Stimulated activated CD4-positive, alpha-beta T cell treated with anti-CD3 and anti-CD28 coated beads, Interleukin-4, amount 100 ng/mL, for 4 hours (primary cell): ENCODE measurements around the gene MMP24.

Experiments used
- DNase-seq, 2 experiments: peaks; one replicate each; pipeline ENCODE4 v3.0.0-alpha.2; 2020

MMP24 gene

DNA sequence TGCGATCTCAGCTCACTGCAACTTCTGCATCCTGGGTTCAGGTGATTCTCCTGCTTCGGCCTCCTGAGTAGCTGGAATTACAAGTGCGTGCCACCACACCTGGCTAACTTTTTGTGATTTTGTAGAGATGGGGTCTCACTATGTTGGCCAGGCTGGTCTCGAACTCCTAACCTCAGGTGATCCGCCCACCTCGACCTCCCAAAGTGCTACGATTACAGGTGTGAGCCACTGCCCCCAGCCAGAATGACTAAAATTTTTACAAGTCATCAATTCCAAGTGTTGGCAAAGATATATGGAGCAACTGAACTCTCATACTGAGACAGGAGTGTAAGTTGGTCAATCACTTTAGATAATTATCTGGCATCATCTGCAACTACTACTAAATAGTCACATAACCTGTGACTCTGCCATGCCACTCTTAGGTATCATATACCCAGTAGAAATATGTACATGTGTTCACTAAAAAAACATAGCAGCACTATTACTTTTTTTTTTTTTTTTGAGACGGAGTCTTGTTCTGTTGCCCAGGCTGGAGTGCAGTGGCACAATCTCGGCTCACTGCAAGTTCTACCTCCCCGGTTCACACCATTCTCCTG lies 55.1 kb downstream of the MMP24 start:
- no peak for DNase-seq

DNA sequence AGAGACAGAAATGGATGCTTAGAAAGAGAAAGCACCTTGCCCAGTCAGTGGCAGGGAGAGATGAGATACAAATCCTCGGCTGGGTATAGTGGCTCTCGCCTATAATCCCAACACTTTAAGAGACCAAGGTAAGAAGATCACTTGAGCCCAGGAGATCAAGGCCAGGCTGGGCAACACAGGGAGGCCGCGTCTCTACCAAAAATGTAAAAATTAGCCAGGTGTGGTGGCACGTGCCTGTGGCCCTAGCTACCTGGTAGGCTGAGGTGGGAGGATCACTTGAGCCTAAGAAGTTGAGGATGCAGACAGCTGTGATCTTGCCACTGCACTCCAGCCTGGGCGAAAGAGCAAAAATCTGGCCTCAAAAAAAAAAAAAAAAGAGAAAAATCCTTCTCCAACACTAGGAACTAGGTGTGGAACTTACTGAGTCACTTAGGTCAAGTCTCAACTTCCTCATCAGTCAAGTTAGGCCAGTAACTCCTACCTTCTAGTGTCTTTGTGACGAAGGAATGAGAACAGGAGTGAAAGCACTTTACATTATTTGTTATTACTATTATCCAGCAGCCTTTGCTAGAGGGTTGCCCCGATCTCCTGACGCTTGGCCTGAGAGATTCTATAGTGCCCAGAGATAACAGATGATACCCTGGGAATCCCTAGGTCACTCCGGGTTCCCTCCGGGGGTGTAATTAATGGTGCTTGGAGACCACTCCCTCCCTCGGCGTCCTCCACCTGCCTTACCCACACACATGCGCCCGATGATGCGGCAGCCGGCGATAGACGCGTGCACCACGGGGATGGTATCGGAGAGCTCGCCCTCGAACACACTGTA lies 57.2 kb downstream of the MMP24 start:
- peak in 1 of 2 experiments; percentile 49 for DNase-seq

GRCh38 chr20:35284267-35284991 lies 57.9 kb downstream of the MMP24 start, which contains the start of gene EIF6:
EIF6 (minus strand) TSS chr20:35284772; CDS start chr20:35284487, 285 bp downstream.
- DNase-seq: peak; percentile 72

GRCh38 chr20:35284992-35285805 lies 58.7 kb downstream of the MMP24 start:
- no peak for DNase-seq

- no peak for DNase-seq
Measured at GRCh38 chr20:35285806-35286076, 59.3 kb downstream of the MMP24 start.

- DNase-seq: no peak
Measured at GRCh38 chr20:35286077-35286898, 59.8 kb downstream of the MMP24 start.

DNA sequence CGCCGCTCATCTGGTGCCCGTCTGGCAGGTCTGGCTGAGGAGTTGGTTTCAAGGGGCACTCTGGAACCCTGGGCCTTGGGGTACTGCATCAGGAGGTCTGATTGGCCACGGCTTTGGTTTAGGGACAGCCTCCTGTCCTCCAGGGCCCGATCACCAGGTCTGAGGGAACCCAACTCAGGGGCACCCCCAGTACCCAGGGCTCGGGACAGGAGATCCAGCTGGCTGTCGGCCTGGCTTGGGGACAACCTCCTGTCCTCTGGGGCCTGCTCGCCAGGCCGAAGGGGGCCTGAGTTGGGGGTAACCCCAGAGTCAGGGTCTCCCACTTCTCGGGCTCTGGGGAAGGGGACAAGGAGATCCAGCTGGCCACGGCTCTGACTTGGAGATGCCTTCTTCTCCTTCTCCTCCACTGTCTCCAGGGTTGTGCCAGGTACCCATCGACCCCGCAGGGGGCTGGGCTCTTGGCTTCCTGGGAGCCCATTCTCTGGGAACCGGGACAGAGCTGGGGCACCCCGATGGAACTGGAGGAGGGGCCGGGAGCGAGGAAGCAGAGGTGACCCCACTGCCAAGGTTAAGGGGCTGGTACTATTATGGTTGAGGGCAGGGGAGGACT lies 60.5 kb downstream of the MMP24 start:
- no peak for DNase-seq

DNA sequence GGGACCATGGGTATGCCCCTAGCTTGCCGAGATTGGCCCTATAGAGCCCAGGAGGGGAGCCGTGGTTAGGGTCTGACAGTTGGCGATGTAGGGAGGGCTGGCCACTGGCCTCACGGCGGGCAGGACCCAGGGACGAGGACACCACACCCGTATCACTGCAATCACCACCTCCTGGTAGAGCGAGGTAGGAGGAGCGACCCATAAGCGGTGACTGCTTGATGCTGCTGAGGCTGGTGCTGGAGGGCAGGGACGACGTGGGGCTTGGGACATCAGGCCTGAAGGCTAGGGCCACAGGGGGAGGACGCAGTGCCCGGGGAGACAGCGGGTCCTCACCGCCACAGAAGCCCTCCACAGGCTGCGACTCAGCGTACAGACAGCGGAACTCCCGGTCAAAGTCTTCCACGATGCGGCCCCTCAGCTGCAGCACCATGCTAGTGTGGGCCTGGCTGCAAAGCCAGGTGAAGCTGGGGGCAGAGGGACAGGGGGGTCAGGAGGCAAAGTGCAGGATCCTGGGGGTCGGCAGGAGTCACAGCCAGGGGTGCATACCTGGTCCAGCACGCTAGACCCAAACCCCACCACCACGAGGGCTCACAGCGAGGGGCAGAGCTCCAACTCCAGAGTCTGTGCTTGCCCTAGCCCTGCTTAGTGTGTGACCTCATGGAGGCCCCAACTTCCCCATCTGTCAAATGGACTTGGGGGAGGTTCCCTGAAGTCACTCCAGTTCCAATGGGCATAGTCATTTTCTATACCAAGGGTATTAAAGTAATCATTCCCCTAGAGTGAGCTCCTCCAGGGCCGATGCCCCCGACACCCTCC lies 61.2 kb downstream of the MMP24 start:
- no peak for DNase-seq

- DNase-seq: no peak
Measured at GRCh38 chr20:35288325-35289060, 62.0 kb downstream of the MMP24 start.

- DNase-seq: no peak
Measured at GRCh38 chr20:35290186-35290886, 63.8 kb downstream of the MMP24 start.

DNA sequence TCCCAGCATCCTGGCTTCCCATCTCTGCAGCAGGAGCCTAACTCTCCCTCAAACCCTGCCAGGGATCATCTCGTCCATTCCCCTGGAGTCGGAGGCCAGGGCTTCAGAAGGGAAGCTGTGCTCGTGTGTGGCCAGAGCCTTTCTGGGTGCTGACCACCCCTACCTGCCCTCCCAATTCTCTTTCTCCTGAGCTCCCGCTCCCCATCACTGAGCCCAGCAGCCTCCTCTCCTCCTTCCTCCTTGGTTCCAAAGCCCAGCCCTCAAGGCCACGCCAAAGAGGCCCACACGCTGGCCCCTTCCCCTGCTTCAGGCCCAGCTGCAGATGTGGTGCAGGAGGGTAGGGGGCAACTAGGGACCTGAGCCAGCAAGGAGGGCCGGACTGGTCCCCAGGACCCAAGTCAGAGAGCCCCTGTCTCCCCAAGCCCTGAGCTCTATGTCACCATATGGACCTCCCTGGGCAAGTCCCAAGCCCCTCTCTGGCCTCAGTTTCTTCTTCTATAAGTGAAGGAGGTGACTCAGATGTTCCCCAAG lies 64.5 kb downstream of the MMP24 start:
- DNase-seq: no peak

DNA sequence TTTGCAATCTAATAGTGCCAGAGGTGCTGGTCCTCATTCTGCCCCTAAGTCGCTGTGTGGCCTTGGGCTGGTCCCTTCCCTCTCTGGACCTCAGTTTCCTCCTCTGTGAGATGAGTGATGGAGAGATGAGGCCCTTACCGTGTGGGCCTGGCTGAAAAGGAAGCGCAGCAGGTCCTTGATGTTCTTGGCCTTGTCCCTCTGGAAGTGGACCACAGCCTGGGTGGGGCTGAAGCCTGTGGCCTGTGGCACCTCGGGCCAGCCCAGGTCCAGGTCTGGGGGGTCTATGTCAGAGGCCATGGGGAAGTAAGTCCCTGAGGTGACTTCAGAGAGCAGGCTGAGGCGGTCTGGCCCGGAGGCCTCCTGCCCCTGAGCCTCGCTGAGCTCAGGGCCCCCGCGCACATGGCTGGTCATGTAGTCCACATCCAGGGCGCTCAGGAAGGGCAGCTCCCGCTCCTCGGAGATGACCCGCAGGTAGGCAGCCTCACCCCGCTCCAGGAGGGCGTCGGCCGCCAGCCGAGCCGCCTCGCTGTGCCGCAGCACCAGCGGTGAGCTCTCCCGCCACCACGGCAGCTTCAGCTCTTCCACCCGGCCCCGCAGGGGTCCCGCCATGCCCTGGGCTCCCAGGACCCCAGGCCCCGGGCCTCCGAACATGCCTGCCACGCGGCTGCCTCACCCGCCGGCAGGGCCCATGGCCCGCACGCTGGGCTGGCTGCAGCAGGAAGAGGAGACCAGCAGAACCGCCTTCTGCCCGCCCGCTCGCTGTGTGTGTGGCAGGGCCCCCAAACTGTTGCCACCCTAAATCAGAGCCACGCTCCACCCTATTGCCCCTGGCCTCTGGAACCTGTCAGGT lies 65.4 kb downstream of the MMP24 start, which contains the start of gene FAM83C:
Gene FAM83C, minus strand, starts transcription at position 772 of the 850 bp plus-strand sequence. Its CDS starts 121 bp downstream, at position 651.
- no peak for DNase-seq

DNA sequence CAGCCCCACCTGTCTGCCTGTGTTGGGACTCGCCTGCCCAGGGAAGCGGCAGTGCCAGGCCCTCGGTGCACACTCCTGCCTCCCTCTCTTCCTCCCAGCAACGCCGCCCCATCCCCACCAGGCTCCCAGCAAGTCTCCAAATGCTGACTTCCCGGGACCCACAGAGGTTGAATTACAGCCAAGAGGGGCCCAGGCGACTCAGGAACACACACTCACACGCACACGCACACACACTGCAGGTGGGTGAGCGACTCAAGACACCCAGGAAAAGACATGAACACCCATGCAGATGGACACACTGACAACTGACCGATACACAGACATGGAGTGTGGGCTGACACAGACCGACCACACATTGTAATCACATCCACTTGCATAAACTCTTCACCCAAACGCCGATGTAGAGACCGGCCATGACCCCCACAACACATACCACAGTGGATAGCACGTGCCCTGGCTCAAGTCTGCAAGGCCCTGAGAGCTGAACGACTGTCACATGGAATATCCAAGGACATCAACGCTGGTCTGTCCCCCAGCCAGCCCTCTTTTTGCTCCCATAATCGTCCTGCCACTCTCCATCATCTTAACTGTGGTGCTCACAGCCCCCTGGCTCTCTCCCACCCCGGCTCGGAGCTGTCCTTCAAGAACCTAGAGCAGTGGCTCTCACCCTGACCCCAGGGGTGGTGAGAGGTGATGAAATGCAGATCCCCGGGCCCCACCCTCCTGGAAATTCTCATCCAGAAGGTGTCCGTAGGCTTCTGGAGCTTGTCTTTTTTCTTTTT lies 66.2 kb downstream of the MMP24 start:
- DNase-seq: no peak

DNA sequence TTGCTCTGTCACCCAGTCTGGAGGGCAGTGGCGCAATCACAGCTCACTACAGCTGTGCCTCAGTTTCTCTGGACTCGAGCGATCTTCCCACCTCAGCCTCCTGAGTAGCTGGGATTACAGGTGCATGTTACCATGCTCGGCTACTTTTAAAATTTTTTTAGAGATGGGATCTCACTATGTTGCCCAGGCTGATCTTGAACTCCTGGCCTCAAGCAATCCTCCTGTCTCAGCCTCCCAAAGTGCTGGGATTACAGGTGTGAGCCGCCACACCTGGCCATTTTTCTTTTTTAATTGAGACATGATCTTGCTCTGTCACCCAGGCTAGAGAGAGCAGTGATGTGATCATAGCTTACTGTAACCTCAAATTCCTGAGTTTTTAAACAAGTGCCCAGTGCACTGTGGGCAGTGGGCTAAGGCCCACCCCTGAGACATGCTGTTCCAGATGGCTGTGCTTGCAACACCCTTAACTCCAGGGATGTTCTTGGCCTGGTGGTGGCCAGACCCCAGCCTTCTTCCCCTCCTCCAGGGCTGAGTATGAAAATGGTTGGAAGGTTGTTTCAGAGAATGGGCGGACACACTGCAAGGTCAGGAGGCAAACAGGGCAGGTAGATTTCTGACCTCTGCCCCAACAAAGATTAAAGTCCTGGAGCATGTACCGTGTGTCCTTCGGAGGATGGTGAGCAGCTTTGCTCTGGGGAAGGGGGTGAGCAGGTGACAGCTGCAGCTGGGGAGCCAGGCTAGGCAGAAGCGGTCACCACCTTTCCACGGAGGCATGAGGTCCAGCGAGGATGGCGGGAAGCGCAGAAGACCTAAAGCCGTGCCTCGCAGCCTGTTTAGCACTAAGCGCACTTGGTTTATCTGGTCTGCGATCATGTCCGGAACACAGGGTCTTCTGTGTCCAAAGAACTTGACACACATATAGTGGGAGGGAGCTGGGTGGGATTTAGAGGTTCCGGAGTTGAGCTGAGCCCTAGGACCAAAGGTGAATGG lies 67.1 kb downstream of the MMP24 start:
- no peak for DNase-seq

DNA sequence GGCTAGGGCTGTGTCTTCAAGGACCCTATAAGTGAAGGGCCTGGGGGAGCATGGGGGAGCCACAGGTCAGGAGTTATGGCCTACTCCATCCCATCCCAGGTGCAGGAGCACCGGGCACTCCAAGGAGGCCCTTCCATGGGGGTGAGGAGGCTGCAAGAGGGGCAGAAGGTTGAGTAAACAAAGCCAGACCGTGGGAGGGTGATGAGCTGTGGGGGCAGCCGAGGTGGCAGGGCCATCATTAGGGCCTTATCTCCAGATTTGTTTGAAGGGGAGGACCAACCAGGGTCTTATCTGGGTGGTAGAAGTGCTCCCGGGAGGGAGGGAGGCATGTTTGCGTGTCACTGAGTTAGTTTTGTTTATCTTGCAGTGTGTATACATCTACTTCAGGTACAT lies 67.8 kb downstream of the MMP24 start:
- DNase-seq: no peak

GRCh38 chr20:35295058-35295457 lies 68.6 kb downstream of the MMP24 start:
- DNase-seq: no peak
